ENCODE results near the gene HNF1A. TPM values are rescaled to one million over a fixed set of nuclear protein-coding genes. Genes with fewer than 3 reads are reported as not detected.
A peak's percentile ranks its signal among the peaks of the same experiment; 100 is the strongest.

The HNF1A gene
- total and polyA plus RNA-seq, 2 of the 13 experiments (the other 11 are each of a cell fraction or from before 2014, with no cell fraction given), result 13.4 to 34.7 TPM

GRCh38 chr12:120980800-120981368 lies 2.5 kb downstream of the HNF1A start (continued):
- TF ChIP-seq FOXP4 (CRISPR knock-in tag; IDR thresholded peaks at IDR 0.05) (peak; percentile 70), GFI1 (CRISPR knock-in tag; IDR thresholded peaks at IDR 0.05; ENCODE audit: borderline replicate concordance) (0 out of 2 replicates have a peak, but pooled peaks have one; percentile 26), HMG20B (CRISPR knock-in tag; conservative IDR thresholded peaks at IDR 0.05) (no peak), NR1H2 (CRISPR knock-in tag; IDR thresholded peaks at IDR 0.05; ENCODE audit: borderline replicate concordance, low read depth) (no peak), CHD4 (IDR thresholded peaks at IDR 0.05; ENCODE audit: borderline replicate concordance, low read length) (no peak), KDM6A (CRISPR knock-in tag; IDR thresholded peaks at IDR 0.05; ENCODE audit: low read depth) (0 out of 2 replicates have a peak, but pooled peaks have one; percentile 28), PPARG (CRISPR knock-in tag; conservative IDR thresholded peaks at IDR 0.05) (0 out of 2 replicates have a peak, but pooled peaks have one; percentile 25), ZNF776 (CRISPR knock-in tag; IDR thresholded peaks at IDR 0.05) (no peak), HBP1 (CRISPR knock-in tag; IDR thresholded peaks at IDR 0.05; ENCODE audit: low read depth) (no peak), POLR2AphosphoS5 (IDR thresholded peaks at IDR 0.05; ENCODE audit: low read depth, low read length) (peak; percentile 63; the same call in 1 of the 2 replicates), NFIC (IDR thresholded peaks at IDR 0.05; ENCODE audit: low read length) (0 out of 2 replicates have a peak, but pooled peaks have one; percentile 34), CC2D1A (CRISPR knock-in tag; IDR thresholded peaks at IDR 0.05) (no peak), IRF2 (CRISPR knock-in tag; IDR thresholded peaks at IDR 0.05) (no peak), MEIS2 (CRISPR knock-in tag; IDR thresholded peaks at IDR 0.05) (0 out of 2 replicates have a peak, but pooled peaks have one; percentile 7), MED1 (CRISPR knock-in tag; IDR thresholded peaks at IDR 0.05) (no peak; the same call in none of the 2 replicates), ARID4A (CRISPR knock-in tag; IDR thresholded peaks at IDR 0.05; ENCODE audit: borderline replicate concordance) (no peak), WIZ (CRISPR knock-in tag; IDR thresholded peaks at IDR 0.05) (0 out of 2 replicates have a peak, but pooled peaks have one; percentile 21), KLF15 (CRISPR knock-in tag; IDR thresholded peaks at IDR 0.05; ENCODE audit: borderline replicate concordance) (no peak), ZNF232 (CRISPR knock-in tag; IDR thresholded peaks at IDR 0.05; ENCODE audit: borderline replicate concordance) (no peak), NR2C2 (CRISPR knock-in tag; IDR thresholded peaks at IDR 0.05; ENCODE audit: borderline replicate concordance) (no peak), POLR2A (IDR thresholded peaks at IDR 0.05; ENCODE audit: insufficient read depth in 1 of 2, low read depth in 2 of 2, low read length in 2 of 2) (peak in 1 of 2 experiments; percentile 85; a peak in 3 of 4 replicates)

Data from HepG2 (cell line).